Skeletal muscle tissue (tissue), 4 donors: ENCODE data around the gene GAS6. TPM values are rescaled to one million over a fixed set of nuclear protein-coding genes. Genes with fewer than 3 reads are reported as not detected.
"Not testable (repeated sequence)": the region's sequence is repeated elsewhere in the genome, so short reads cannot be mapped to it uniquely, and the experiment has no call there.

ENCODE experiments used
- H3K27ac ChIP-seq: one replicate; pipeline ENCODE4 v1.7.0; 2013; ENCODE audit warnings: mild to moderate bottlenecking, low read depth, low read length, inconsistent platforms
- H3K27me3 ChIP-seq, 3 donors: one replicate each; pipeline ENCODE4 v1.7.0; 2013; ENCODE audit warnings: low read length in 3 of 3; ENCODE audit not compliant: control insufficient read depth in 3 of 3, insufficient read depth in 3 of 3
- H3K36me3 ChIP-seq, 3 donors: one replicate each; pipeline ENCODE4 v1.7.0; 2013; ENCODE audit warnings: low read length in 3 of 3; ENCODE audit not compliant: control insufficient read depth in 3 of 3, insufficient read depth in 3 of 3
- H3K4me1 ChIP-seq, 3 donors: one replicate each; pipeline ENCODE4 v1.7.0; 2013; ENCODE audit warnings: low read length in 3 of 3, mild to moderate bottlenecking in 3 of 3; ENCODE audit not compliant: control insufficient read depth in 3 of 3, insufficient read depth in 3 of 3
- H3K4me3 ChIP-seq, 3 donors: one replicate each; pipeline ENCODE4 v1.7.0; 2013; ENCODE audit warnings: low read length in 3 of 3
- H3K9ac ChIP-seq, 3 donors: one replicate each; pipeline ENCODE4 v1.7.0; 2013; ENCODE audit warnings: low read length in 3 of 3, mild to moderate bottlenecking in 3 of 3, moderate library complexity in 2 of 3, low read depth in 1 of 3
- H3K9me3 ChIP-seq, 3 donors: one replicate each; pipeline ENCODE4 v1.7.0; 2013; ENCODE audit warnings: low read length in 3 of 3; ENCODE audit not compliant: control insufficient read depth in 3 of 3
- total RNA-seq: library from RNA; depleted of rRNA; stranded (reverse); fragments of >200 nt; gene quantifications from one replicate; pipeline ENCODE4 v1.2.3, GENCODE V29; 2014
- donor health status: Osteomylitis.

Gene GAS6
- total RNA-seq, 1 donor from 2014 or later, result 25.1 TPM

DNA sequence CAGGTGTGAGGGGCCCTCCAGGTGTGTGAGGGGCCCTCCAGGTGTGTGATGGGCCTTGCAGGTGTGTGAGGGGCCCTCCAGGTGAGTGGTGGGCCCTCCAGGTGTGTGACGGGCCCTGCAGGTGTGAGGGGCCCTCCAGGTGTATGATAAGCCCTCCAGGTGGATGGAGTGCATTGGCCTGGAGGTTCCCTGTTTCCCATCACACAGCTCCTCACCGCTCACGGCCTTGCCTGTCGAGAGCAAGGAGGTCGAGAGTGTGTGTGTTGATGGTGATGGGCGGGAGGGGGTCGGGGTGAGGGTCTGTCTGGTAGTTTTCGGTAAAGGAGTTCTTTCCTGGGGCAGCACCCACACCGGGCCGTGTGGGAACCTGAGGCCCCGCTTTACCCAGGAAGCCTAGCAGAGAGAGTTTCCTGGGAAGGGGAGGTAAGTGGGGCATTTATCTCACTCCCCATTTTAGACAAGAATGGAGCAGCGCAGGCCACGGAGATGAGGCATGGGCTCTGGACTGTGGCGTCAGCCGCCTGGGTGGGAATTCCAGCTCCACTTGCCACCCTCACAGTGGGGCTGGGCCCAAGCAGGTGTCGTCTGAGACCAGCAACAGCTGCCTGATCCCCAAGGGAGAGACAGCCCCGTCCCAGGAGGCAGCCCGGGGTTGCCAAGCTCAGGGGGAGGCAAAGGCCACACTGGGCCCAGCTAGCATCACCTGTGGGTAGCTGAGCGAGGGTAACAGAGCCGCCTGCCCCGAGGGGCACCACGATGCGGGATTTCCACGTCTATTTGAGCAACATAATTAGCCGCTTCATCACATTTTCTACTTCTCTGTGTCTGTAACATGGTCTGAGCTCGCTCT is 10.9 kb upstream of the GAS6 start:
- peaks cover 12 to 13% (median 12%) of the 10 kb centered on the region in 3 donors for H3K4me1 ChIP-seq
- H3K9ac ChIP-seq, result no peak overlapping the region
- no peaks in the 10 kb centered on the region for H3K36me3 ChIP-seq
- H3K27ac ChIP-seq, result no peak overlapping the region
- H3K27me3 ChIP-seq, result peaks cover 0 to 5% (median 0%) of the 10 kb centered on the region in 3 donors
- H3K9me3 ChIP-seq, result no peaks in the 10 kb centered on the region
- no peak overlapping the region for H3K4me3 ChIP-seq

GRCh38 chr13:113874177-113874576 is 10.3 kb upstream of the GAS6 start:
- Histone ChIP-seq H3K27ac (no peak overlapping the region), H3K9me3 (no peaks in the 10 kb centered on the region), H3K9ac (no peak overlapping the region), H3K4me1 (peaks cover 6 to 7% (median 7%) of the 10 kb centered on the region in 3 donors), H3K27me3 (peaks cover 0 to 5% (median 0%) of the 10 kb centered on the region in 3 donors), H3K4me3 (no peak overlapping the region), H3K36me3 (no peaks in the 10 kb centered on the region)

DNA sequence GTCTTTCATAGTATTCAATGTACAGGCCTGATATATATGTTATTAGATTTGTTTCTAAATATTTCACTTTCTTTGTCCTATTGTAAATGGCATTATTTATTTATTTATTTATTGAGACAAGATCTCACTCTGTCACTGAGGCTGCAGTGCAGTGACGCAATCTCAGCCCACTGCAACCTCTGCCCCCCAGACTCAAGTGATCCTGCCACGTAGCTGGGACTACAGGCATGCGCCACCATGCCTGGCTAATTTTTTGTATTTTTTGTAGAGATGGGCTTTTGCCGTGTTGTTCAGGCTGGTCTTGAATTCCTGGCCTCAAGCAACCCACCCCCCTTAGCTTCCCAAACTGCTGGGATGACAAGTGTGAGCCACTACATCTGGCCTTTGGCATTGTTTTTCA is 5.4 kb upstream of the GAS6 start:
- Histone ChIP-seq H3K27ac (no peak overlapping the region), H3K9me3 (no peaks in the 10 kb centered on the region), H3K9ac (no peak overlapping the region), H3K36me3 (no peaks in the 10 kb centered on the region), H3K4me3 (no peak overlapping the region), H3K4me1 (peaks cover 4 to 6% (median 5%) of the 10 kb centered on the region in 3 donors), H3K27me3 (peaks cover 0 to 3% (median 0%) of the 10 kb centered on the region in 3 donors)

DNA sequence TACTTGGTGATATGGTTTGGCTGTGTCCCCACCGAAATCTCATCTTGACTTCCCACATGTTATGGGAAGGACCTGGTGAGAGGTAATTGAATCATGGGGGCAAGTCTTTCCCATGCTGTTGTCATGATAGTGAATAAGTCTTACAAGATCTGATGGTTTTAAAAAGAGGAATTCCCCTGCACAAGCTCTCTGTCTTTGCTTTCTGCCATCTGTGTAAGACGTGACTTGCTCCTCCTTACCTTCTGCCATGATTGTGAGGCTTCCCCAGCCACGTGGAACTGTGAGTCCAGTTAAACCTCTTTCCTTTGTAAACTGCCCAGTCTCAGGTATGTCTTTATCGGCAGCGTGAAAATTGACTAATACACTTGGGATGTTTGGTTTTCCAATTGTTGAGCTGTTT is 4.0 kb upstream of the GAS6 start:
- not testable (repeated sequence) for H3K9ac ChIP-seq, H3K4me1 ChIP-seq, H3K27ac ChIP-seq, H3K27me3 ChIP-seq, H3K4me3 ChIP-seq, H3K9me3 ChIP-seq, H3K36me3 ChIP-seq

GRCh38 chr13:113865427-113865826 is 1.6 kb upstream of the GAS6 start:
- H3K27me3 ChIP-seq, result no peaks in the 10 kb centered on the region
- H3K27ac ChIP-seq, result no peak overlapping the region
- H3K36me3 ChIP-seq, result peaks cover 0 to 6% (median 6%) of the 10 kb centered on the region in 3 donors
- no peak overlapping the region for H3K9ac ChIP-seq
- H3K9me3 ChIP-seq, result no peaks in the 10 kb centered on the region
- H3K4me1 ChIP-seq, result peaks cover 20 to 33% (median 23%) of the 10 kb centered on the region in 3 donors
- no peak overlapping the region for H3K4me3 ChIP-seq

DNA sequence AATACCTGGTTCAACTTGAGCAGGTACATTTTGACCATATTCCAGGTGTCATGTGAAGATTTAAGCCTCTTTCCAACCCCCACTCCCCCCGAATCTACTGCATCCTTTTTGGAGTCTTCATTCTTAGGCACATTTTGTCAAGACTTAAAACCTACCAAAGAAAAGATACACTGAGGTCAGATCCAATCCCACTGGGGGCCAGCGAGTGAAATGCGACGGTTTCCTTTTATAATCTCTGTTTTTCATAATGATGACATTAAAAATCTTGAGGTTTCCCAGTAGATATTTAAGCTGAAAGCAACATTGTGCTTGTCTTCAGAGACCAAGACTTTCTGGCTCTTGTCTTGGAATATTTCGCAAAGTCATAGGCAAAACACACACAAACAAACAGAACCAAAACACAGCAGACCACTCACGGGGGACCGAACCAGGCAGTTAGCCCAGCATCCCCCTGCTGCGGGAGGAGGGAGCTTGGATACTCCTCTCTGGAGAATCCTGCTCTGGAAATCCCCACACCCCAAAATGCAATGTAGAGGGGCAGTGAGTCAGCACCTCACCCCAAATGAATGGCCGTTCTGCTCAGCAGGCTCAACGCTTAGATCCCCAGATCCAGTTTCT is 506 bp upstream of the GAS6 start:
- Histone ChIP-seq H3K27ac (peak overlapping the region; percentile 49), H3K9me3 (no peaks in the 10 kb centered on the region), H3K4me1 (peaks cover 20 to 42% (median 23%) of the 10 kb centered on the region in 3 donors), H3K4me3 (peak overlapping the region; percentile 75 to 84 (median 80)), H3K9ac (peak overlapping the region; percentile 66 to 81 (median 75)), H3K36me3 (peaks cover 0 to 13% (median 11%) of the 10 kb centered on the region in 3 donors), H3K27me3 (no peaks in the 10 kb centered on the region)

DNA sequence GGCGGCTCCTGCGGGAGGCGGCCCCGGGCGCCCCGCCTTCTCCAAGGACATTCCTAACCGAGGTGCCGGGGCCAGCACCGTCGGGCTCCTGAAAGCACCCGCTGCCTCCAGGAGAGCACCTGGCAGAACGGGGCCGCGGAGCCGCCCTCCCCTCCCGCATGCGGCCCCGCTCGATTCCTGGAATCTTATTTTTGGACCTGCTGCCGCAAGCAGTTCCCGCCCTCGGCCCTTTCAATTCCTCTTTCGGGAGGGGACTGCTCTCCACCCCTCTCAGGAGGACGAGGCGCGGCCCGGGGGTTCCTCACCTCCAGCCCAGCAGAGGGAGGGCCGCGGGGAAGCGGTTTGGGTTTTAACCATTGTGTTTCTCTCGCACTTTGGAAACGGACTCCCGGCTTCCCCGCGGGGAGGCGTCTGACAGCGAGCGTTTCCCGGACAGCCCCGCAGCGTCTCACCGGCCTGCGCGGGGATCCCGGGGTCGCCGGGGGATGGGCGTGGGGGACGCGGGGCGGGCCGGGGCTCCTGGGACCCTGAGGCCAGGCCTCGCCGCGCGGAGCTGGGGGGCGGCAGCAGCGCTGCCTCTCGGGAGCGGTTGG is 849 bp downstream of the GAS6 start:
- Histone ChIP-seq H3K9me3 (no peaks in the 10 kb centered on the region), H3K9ac (peak overlapping the region; percentile 68 to 87 (median 79)), H3K4me3 (peak overlapping the region; percentile 55 to 85 (median 82)), H3K27me3 (no peaks in the 10 kb centered on the region), H3K27ac (peak overlapping the region; percentile 79), H3K36me3 (peaks cover 3 to 26% (median 13%) of the 10 kb centered on the region in 3 donors), H3K4me1 (peaks cover 20 to 53% (median 23%) of the 10 kb centered on the region in 3 donors)

- Histone ChIP-seq H3K4me1 (peaks cover 23 to 60% (median 23%) of the 10 kb centered on the region in 3 donors), H3K9me3 (no peaks in the 10 kb centered on the region), H3K9ac (peak overlapping the region in 2 of 3 donors; percentile 79 to 87), H3K27ac (peak overlapping the region; percentile 79), H3K4me3 (peak overlapping the region; percentile 55 to 85 (median 82)), H3K27me3 (no peaks in the 10 kb centered on the region), H3K36me3 (peaks cover 3 to 26% (median 13%) of the 10 kb centered on the region in 3 donors)
Measured at GRCh38 chr13:113862191-113862930, 1.5 kb downstream of the GAS6 start.

DNA sequence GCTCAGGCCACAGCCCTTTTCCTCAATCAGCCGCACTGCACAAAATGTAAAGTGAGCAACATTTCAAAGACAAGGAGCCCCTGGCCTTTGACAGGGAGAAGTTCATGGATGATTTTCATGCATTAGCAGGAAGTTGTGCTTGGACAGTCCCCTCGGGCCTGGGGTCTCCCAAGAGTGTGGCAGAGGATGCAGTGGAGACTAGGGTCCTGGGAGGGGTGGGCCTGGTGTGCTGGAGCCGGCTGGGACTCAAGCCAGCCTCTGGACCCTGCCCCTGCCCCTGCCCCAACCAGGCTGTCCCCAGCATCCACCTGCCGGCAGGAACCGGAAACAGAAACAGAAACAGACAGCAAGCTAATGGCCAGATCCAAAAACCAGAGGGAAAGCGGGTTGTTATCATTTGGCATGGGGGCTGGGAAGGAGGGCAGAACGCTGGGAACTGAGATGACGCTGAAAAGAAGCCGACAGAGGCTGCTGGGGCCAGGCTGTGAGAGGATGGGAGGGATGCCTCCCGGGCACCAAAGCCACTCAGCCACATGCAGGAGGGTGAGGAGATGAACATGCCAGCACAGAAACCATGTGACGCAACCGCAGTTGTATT is 2.3 kb downstream of the GAS6 start:
- no peaks in the 10 kb centered on the region for H3K9me3 ChIP-seq
- peaks cover 27 to 65% (median 28%) of the 10 kb centered on the region in 3 donors for H3K4me1 ChIP-seq
- H3K27ac ChIP-seq, result no peak overlapping the region
- H3K9ac ChIP-seq, result peak overlapping the region in 1 of 3 donors; percentile 33
- H3K27me3 ChIP-seq, result no peaks in the 10 kb centered on the region
- H3K36me3 ChIP-seq, result peaks cover 3 to 26% (median 13%) of the 10 kb centered on the region in 3 donors
- no peak overlapping the region for H3K4me3 ChIP-seq
